ENCODE results near the gene EPM2AIP1.

The EPM2AIP1 gene

DNA sequence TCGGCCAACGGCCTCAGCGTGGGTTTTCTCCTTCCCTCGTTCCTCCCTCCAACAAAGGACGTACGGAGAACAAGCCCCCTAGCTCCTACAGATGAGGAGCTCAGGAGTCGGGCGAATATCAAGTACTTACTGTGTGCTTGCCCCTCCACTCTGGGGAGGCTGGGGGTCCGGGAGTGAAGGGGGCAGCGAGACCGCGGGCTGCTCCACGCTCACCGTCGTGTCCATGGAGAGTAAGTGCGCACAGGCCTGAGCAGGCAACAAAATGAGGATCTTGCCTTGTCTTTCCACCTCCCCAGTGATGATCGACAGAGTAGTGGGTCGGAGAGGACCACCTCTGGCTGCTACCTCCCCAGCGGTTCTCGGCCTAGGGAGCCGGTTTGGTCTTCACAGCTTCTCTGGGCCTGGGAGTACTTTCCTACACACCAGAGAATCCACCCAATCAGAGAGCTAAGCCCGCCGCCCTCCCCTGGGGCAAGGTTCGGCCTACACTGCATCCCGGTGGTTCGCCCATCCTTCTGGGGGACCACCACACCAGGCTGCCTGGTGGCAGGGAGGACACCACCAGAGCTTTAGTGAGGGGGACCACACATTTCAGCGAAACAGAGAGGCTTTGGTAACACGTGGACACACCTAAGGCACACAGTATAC lies 47.5 kb downstream of the EPM2AIP1 start:
- FAIRE-seq: no peak

DNA sequence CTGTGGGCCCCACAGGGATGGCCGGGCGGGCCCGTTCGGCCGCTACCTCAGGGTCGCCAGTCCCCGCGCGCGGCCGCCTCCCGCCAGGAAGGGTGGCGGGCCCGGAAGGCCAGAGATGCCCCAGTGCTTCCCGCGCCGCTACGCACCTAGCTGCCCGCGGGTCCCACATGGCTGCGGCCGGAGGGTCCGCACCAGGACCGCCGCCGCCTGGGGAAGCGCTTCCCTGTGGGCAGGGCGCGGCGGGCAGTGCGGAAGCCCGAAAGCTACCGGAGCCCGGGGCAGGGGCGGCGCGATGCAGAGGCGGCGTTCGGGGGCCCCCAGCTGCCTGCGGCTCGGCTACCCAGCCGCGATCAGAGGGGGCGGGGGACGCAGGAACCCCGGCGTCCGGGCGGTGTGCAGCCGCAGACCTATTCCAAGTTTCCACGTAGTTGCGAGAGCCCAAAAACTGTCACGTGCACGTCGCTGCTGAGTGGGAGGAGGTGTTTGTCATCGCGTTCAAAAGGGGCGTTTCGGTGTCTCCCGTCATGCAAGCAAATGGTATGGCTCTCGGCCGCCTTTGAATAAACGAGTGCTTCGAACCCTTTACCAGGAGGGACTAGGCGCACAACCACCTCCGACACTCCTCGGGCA lies 48.2 kb downstream of the EPM2AIP1 start, which contains the start of gene TRANK1:
Gene TRANK1 (minus strand): TSS at position 414 of the 630 bp plus-strand sequence. CDS start 245 bp downstream, at position 169.
- no peak for FAIRE-seq

DNA sequence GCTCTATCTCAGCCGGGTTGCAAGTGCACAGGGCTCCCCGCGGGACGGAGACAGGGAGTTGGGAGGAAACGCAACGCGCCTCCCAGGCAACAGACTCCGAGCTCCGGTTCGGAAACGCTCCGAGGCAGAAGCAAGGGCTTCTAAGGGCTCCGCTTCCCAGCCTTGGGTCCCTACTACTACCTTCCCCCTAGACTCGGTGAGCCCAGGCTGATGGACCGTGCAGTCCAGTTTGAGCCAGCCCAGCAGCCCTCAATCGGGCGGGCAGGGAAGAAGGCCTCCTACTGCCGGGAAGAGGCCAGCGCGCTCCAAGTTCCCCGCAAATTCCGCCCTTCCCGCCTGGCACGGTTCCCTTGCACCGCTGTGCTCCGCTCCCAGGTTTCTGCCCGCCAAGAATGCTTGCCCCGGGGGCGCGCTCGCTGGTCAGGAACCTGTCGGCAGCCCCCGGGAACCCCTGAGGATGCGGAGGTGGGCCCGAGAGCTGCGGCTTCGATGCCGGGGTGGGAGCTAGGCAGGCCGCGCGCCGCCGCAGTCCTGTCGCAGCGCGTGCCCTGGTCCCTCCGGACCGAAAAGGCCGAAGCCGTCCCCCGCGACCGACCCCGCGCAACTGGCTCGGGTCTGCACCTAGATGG lies 48.8 kb downstream of the EPM2AIP1 start:
- FAIRE-seq: no peak

DNA sequence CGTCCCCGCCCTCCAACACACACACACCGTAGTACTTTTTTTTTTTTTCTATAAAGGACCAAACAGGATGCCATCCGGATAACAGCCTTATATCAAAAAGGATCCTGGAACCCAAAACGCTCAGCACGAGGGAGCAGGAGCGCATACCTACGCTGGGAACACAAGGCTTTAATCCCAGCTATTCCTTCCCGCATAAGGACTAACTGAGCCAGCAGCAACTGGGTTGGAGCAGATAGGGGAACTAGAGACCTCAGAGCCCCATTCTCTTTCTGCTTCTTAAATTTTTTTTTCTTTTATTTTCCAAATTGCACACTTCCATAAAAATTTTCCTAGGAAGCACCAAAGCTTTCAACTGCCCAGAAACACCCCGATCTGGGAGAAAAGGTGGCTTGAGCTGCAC lies 49.3 kb downstream of the EPM2AIP1 start:
- no peak for FAIRE-seq

DNA sequence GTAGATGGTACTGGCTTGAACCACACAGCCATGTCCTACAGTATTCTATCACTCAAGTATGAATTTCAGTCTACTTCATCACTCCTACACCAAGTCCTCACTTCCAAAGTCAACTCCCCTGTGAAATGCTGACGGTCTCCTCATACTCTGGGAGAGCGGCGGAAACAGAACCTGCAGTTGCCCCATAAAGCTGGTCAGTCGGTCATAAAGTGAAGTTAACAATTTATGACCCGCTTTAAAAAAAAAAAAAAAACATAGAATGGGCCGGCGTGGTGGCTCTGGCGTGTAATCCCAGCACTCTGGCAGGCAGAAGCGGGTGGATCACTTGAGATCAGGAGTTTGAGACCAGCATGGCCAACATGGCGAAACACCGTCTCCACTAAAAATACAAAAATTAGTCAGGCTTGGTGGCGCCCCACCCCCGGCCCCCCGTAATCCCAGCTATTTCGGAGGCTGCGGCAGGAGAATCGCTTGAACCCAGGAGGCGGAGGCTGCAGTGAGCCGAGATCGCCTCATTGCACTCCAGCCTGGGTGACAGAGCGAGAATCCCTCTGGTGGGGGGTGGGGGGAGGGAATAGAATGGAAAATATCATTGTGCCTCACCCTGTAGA lies 50.2 kb downstream of the EPM2AIP1 start:
- FAIRE-seq: no peak

DNA sequence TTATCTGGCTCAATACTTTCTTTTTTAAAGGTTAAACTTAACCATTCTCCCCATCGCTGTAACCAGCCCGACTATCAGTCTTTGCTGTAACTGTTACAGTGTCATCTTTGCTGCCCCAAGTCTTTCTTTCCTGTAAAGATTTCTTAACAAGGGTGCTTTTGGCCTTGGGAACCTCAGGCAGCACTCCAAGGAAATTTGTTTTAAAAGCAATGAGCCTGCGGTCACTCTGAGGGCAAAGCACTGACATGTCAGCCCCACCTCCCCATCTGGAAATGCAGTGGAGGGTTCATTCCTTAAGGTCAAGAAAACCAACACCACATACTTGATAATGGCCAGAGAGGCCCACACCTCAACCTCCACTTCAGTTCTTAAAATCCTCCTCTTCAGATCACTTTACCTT lies 51.3 kb downstream of the EPM2AIP1 start:
- no peak for FAIRE-seq

DNA sequence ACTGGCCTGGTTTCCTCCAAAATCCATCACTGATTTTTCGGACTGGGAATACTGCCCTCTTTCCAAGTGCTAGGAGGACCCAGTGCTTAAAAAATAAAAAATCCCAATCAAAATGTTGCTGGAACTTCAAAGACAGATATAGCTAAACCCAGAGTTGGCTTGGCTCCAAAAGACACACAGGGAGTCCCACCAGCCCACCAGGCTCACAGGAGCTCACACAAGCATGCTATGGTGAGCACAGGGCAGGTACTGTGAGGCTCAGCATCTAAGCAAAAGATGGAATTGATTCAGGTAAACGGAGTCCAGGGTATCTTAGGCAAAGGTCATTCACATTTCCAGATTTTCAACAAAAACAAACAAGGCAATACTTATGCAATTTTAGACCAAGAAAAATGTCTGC lies 51.8 kb downstream of the EPM2AIP1 start:
- no peak for FAIRE-seq

DNA sequence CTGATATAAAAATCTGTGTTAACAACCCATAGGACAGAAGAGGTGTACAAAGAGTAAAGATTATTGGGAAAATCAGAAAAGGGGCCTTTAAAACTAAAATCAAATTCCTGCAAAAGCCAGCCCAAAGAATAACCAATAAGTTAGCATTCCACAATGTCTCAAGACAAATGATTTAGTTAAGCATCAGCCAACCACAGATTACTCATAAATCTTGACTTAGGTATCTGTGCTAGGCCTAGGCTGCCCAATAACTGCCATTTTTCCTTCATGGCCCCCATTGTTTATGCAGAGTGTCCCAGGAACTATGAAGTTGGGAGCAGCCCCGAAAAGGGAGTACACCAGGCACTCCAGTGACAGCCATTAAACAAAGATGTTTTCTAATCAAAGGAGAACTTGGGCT lies 55.4 kb downstream of the EPM2AIP1 start:
- FAIRE-seq: no peak
